ENCODE data around the gene KIF18A.

DNA sequence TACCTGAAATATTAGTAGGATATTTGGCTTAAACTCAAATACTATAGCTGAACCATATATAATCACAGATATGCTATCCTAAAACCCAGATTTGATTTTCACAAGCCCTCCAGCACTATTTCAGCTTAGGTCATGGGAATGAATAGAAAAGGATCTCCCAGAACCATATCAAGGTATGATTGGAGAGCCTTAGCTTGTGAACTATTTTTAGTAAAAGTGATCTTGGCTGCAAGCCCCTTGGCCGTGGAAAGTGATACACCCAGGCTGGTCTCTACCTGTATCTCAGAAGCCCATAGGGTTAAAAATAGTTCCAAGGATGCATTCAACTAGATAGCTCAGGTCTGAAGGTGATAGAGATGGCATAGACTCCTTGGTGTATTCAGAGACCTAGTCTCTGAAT is 9.7 kb downstream of the KIF18A start:
- TF ChIP-seq, protein P1, sequence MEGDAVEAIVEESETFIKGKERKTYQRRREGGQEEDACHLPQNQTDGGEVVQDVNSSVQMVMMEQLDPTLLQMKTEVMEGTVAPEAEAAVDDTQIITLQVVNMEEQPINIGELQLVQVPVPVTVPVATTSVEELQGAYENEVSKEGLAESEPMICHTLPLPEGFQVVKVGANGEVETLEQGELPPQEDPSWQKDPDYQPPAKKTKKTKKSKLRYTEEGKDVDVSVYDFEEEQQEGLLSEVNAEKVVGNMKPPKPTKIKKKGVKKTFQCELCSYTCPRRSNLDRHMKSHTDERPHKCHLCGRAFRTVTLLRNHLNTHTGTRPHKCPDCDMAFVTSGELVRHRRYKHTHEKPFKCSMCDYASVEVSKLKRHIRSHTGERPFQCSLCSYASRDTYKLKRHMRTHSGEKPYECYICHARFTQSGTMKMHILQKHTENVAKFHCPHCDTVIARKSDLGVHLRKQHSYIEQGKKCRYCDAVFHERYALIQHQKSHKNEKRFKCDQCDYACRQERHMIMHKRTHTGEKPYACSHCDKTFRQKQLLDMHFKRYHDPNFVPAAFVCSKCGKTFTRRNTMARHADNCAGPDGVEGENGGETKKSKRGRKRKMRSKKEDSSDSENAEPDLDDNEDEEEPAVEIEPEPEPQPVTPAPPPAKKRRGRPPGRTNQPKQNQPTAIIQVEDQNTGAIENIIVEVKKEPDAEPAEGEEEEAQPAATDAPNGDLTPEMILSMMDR (IDR thresholded peaks at IDR 0.05; ENCODE audit: poor library complexity, severe bottlenecking), result no peak
- TF ChIP-seq EP300 (conservative IDR thresholded peaks at IDR 0.05; ENCODE audit: poor library complexity, severe bottlenecking) (no peak), POLR2AphosphoS5 (IDR thresholded peaks at IDR 0.05) (no peak), RAD21 (conservative IDR thresholded peaks at IDR 0.05) (no peak), EZH2 (IDR thresholded peaks at IDR 0.05; ENCODE audit: borderline replicate concordance, insufficient read depth, low read length, poor library complexity, severe bottlenecking) (no peak), SMC3 (conservative IDR thresholded peaks at IDR 0.05; ENCODE audit: poor library complexity) (no peak), TAF1 (IDR thresholded peaks at IDR 0.05; ENCODE audit: low read depth) (no peak)
- TF ChIP-seq, protein P2, sequence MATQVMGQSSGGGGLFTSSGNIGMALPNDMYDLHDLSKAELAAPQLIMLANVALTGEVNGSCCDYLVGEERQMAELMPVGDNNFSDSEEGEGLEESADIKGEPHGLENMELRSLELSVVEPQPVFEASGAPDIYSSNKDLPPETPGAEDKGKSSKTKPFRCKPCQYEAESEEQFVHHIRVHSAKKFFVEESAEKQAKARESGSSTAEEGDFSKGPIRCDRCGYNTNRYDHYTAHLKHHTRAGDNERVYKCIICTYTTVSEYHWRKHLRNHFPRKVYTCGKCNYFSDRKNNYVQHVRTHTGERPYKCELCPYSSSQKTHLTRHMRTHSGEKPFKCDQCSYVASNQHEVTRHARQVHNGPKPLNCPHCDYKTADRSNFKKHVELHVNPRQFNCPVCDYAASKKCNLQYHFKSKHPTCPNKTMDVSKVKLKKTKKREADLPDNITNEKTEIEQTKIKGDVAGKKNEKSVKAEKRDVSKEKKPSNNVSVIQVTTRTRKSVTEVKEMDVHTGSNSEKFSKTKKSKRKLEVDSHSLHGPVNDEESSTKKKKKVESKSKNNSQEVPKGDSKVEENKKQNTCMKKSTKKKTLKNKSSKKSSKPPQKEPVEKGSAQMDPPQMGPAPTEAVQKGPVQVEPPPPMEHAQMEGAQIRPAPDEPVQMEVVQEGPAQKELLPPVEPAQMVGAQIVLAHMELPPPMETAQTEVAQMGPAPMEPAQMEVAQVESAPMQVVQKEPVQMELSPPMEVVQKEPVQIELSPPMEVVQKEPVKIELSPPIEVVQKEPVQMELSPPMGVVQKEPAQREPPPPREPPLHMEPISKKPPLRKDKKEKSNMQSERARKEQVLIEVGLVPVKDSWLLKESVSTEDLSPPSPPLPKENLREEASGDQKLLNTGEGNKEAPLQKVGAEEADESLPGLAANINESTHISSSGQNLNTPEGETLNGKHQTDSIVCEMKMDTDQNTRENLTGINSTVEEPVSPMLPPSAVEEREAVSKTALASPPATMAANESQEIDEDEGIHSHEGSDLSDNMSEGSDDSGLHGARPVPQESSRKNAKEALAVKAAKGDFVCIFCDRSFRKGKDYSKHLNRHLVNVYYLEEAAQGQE (IDR thresholded peaks at IDR 0.05; ENCODE audit: borderline replicate concordance), result no peak
